ENCODE measurements around the gene TGM3. TPM values are rescaled to one million over a fixed set of nuclear protein-coding genes. Genes with fewer than 3 reads are reported as not detected.

TGM3 gene
- total and polyA plus RNA-seq, 2 experiments from 2014 or later: 0.08 TPM; not detected in 1

GRCh38 chr20:2290486-2290885, 5.3 kb upstream of the TGM3 start (continued):
- TF ChIP-seq, protein P1, sequence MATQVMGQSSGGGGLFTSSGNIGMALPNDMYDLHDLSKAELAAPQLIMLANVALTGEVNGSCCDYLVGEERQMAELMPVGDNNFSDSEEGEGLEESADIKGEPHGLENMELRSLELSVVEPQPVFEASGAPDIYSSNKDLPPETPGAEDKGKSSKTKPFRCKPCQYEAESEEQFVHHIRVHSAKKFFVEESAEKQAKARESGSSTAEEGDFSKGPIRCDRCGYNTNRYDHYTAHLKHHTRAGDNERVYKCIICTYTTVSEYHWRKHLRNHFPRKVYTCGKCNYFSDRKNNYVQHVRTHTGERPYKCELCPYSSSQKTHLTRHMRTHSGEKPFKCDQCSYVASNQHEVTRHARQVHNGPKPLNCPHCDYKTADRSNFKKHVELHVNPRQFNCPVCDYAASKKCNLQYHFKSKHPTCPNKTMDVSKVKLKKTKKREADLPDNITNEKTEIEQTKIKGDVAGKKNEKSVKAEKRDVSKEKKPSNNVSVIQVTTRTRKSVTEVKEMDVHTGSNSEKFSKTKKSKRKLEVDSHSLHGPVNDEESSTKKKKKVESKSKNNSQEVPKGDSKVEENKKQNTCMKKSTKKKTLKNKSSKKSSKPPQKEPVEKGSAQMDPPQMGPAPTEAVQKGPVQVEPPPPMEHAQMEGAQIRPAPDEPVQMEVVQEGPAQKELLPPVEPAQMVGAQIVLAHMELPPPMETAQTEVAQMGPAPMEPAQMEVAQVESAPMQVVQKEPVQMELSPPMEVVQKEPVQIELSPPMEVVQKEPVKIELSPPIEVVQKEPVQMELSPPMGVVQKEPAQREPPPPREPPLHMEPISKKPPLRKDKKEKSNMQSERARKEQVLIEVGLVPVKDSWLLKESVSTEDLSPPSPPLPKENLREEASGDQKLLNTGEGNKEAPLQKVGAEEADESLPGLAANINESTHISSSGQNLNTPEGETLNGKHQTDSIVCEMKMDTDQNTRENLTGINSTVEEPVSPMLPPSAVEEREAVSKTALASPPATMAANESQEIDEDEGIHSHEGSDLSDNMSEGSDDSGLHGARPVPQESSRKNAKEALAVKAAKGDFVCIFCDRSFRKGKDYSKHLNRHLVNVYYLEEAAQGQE (IDR thresholded peaks at IDR 0.05; ENCODE audit: unreplicated experiment): no peak

DNA sequence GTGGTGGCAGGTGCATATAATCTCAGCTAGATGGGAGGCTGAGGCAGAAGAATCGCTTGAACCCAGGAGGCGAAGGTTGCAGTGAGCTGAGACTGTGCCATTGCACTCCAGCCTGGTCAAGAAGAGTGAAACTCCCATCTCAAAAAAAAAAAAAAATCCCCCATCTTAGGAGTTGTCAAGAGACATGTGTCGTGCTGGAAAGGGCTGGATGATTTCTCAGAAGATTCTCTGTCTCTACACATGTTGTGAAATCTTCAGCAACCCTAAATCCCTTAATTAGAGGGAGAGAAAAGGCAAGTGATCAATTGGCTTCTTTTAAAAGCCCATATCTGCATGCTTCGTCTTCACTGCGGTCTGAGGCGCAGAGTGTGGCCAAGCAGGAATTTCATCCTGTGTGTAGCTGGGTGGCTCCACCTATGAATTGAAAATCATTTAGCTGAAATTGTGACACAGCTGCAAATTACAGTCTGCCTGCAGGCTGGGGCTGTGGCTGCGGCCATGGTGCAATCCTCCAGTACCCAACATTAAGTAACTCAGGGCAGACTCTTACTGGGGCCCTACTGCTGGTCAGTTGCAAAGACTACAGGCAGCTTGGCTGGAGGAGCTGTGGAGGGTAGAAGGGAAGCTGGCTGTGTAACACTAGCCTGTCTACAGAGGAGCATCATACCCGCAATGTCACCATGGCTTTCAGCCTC, 3.2 kb upstream of the TGM3 start:
- Histone ChIP-seq H3K4me3 (no peak overlapping the region), H3K27me3 (ENCODE audit: insufficient read depth) (no peaks in the 10 kb centered on the region), H3K9me2 (ENCODE audit: insufficient read depth) (no peaks in the 10 kb centered on the region; the same call in 1 of the 2 replicates), H2AFZ (no peak overlapping the region), H4K20me1 (replicated peaks; ENCODE audit: insufficient read depth) (no peaks in the 10 kb centered on the region), H3K36me3 (ENCODE audit: insufficient read depth) (no peaks in the 10 kb centered on the region), H3K4me2 (no peak overlapping the region), H3K4me1 (ENCODE audit: insufficient read depth) (peaks cover 10% of the 10 kb centered on the region), H3F3A (replicated peaks; ENCODE audit: low read depth) (no peaks in the 10 kb centered on the region), H3K27ac (ENCODE audit: low read depth) (no peak overlapping the region), H3K79me2 (replicated peaks; ENCODE audit: insufficient read depth) (no peaks in the 10 kb centered on the region)
- no peaks in the 10 kb centered on the region for H3K36me3 Mint-ChIP-seq (ENCODE audit: low read depth)
- H3K9me3 Mint-ChIP-seq: no peaks in the 10 kb centered on the region; the same call in 2 of the 3 replicates
- ATAC-seq (no peak), DNase-seq (ENCODE audit: low spot score) (no peak)
- no peak overlapping the region for H3K27ac Mint-ChIP-seq
- H3K27me3 Mint-ChIP-seq (ENCODE audit: insufficient read depth, low read depth, poor library complexity): peaks cover 2% of the 10 kb centered on the region
- H3K4me1 Mint-ChIP-seq: peaks cover 26% of the 10 kb centered on the region
- no peak overlapping the region for H3K4me3 Mint-ChIP-seq
- TF ChIP-seq, protein P1 (IDR thresholded peaks at IDR 0.05; ENCODE audit: unreplicated experiment): no peak
- no peak for TF ChIP-seq POLR2AphosphoS5 (IDR thresholded peaks at IDR 0.05; ENCODE audit: low read depth)
- TF ChIP-seq EZH2phosphoT487 (IDR thresholded peaks at IDR 0.05; ENCODE audit: unreplicated experiment): no peak
- no peak for TF ChIP-seq CREB1 (CRISPR knock-in tag; IDR thresholded peaks at IDR 0.05; ENCODE audit: low read depth)
- TF ChIP-seq, protein P2, sequence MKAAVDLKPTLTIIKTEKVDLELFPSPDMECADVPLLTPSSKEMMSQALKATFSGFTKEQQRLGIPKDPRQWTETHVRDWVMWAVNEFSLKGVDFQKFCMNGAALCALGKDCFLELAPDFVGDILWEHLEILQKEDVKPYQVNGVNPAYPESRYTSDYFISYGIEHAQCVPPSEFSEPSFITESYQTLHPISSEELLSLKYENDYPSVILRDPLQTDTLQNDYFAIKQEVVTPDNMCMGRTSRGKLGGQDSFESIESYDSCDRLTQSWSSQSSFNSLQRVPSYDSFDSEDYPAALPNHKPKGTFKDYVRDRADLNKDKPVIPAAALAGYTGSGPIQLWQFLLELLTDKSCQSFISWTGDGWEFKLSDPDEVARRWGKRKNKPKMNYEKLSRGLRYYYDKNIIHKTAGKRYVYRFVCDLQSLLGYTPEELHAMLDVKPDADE (IDR thresholded peaks at IDR 0.05): no peak
- no peak for TF ChIP-seq ZNF462 (CRISPR knock-in tag; IDR thresholded peaks at IDR 0.05)
- TF ChIP-seq, protein P3, sequence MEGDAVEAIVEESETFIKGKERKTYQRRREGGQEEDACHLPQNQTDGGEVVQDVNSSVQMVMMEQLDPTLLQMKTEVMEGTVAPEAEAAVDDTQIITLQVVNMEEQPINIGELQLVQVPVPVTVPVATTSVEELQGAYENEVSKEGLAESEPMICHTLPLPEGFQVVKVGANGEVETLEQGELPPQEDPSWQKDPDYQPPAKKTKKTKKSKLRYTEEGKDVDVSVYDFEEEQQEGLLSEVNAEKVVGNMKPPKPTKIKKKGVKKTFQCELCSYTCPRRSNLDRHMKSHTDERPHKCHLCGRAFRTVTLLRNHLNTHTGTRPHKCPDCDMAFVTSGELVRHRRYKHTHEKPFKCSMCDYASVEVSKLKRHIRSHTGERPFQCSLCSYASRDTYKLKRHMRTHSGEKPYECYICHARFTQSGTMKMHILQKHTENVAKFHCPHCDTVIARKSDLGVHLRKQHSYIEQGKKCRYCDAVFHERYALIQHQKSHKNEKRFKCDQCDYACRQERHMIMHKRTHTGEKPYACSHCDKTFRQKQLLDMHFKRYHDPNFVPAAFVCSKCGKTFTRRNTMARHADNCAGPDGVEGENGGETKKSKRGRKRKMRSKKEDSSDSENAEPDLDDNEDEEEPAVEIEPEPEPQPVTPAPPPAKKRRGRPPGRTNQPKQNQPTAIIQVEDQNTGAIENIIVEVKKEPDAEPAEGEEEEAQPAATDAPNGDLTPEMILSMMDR (conservative IDR thresholded peaks at IDR 0.05; ENCODE audit: low read depth in 2 of 2): no peak
